Heart left ventricle (tissue), 13 donors: ENCODE results near the gene GPR15.

Experiments used
- CTCF ChIP-seq, 12 donors: fragments of 200-600 bp; sonication (generic) in 4 of 12; IDR thresholded peaks; one replicate each; pipeline versions ENCODE4 v1.5.0 to v1.8.0; 2018 to 2022; ENCODE audit warnings: antibody characterized with exemption in 12 of 12, mild to moderate bottlenecking in 5 of 12
- POLR2A ChIP-seq, 2 donors: fragments of 450-650 bp; IDR thresholded peaks; one replicate each; pipeline ENCODE4 v1.6.1; 2017; ENCODE audit warnings: antibody characterized with exemption in 2 of 2, mild to moderate bottlenecking in 2 of 2, moderate library complexity in 2 of 2
- donor health status: ischemic (EF 13 %, LVEDD 7.1; RV severe dilation, severe dysfunction).
- donor health status: DM: no; HTN: yes; CAD: no.
- donor health status: DM: no; HTN: no; CAD: no.
- donor health status: ischemic (EF 25% LVEDD 6.9; RV normal size, moderate dysfunction).
- donor health status: ischemic (EF 25% LVEDD 5.7; RV mildly dilated, moderate dysfunction).
- donor health status: ischemic (EF 35%, LVEDD 5.7; RV mildly dilated, moderate dysfunction).
- donor health status: nonischemic (EF 11% LVEDD 7.7; RV severe dilation, severe dysfunction).
- donor health status: DM: yes; HTN: yes; CAD: no.
- donor health status: PGD.
- donor health status: ischemic (EF 29% LVEDD 5.4; RV normal size, mild dysfunction).
- donor health status: nonischemic (EF 23%, LVEDD 6.1; RV moderate dilation, normal function).

GRCh38 chr3:98564282-98565005 lies 32.7 kb downstream of the GPR15 start:
- no peak for TF ChIP-seq POLR2A (IDR thresholded peaks at IDR 0.05)
- TF ChIP-seq CTCF (IDR thresholded peaks at IDR 0.05) = no peak
